GM19455 (cell line): ENCODE measurements around the gene DNAJC4.
A peak's percentile ranks its signal among the peaks of the same experiment; 100 is the strongest.

ENCODE experiments used
- ATAC-seq: cut with Tn5 transposase; IDR thresholded peaks from one replicate; pipeline ENCODE4 v1.9.1; 2021; ENCODE audit not compliant: unreplicated experiment

The DNAJC4 gene

DNA sequence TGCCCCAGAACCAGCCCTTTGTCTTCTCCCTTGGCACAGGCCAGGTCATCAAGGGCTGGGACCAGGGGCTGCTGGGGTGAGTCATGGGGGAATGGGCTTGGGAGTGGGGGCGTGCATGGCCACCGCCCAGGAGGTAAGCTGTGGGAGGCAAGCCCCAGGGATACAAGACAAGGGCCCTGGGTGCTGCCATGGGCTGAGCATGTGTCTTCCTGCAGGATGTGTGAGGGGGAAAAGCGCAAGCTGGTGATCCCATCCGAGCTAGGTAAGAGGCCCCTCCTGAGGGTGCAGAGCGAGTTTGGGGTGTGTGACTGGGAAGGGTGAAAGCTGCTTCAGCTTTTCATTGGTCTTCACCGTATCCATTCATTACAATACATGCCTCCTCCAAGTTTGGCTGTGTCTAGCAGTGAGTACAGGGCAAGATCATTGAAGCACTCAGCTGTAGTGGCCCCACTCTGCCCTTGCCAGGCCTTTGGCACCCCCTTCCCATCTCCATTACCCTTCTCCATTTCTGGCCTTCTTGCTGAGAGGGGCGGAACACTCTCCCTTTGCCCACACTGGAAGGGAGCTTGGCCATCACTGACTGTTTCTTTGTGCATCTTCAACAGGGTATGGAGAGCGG, 13.0 kb downstream of the DNAJC4 start:
- no peak for ATAC-seq

- ATAC-seq, result no peak
These were observed 13.8 kb downstream of the DNAJC4 start for GRCh38 chr11:64244107-64244506.

DNA sequence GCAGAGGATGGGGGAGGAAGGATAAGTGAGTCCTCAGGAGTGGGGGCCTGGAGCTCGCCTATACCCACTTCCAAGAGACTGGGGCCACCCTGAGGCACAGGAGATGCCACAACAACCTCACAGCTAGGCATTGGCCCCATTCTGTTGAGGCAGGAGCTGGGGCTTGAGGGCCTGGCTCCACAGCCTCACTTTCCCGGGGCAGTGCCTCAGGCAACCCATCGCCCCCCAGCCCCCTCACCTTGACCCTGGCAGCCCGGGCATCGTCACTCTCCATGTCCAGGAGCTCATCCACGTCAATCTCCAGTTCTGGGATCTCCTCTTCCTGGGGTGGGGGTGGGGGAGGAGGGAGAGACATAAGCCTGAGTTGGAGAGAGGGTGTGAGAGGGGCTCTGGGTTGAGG, 14.6 kb downstream of the DNAJC4 start:
- ATAC-seq, result no peak

DNA sequence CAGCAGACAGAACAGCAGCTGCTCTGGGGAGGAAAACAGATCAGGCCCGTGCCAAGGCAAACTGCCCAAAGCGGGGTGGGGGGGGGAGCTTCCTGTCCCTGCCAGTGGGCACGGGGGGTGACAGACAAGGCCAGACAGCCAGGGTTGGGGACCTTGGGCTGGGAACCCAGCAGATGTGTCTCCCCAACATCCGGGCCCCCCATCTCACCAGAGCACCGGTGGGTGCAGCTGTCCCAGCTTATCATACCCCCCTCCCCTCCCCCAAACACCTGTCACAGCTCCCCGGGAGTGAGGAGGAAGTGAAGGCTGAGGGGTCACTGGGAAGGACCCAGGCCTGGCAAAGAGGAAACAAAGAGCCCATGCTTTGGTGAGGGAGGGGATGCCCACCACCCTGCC, 15.1 kb downstream of the DNAJC4 start:
- no peak for ATAC-seq

GRCh38 chr11:64245797-64246620, 15.7 kb downstream of the DNAJC4 start:
- no peak for ATAC-seq

DNA sequence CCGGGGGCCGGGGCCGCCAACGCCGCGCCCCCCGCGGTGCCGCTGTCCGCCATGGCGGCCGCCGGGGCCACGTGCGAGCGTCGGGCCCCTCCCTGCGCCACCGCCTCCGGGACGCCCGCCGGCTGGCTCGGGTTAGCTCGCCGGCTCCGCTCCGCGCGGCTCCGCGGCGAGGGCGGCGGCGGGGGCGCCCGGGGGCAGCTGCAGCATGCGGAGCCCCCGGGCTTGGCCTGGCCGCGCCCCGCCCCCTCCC, 16.2 kb downstream of the DNAJC4 start:
- ATAC-seq, result peak; percentile 6

GRCh38 chr11:64246871-64247728, 16.8 kb downstream of the DNAJC4 start, which contains the start of gene PPP1R14B:
Gene PPP1R14B, minus strand, starts transcription at chr11:64246943. Its CDS starts 270 bp downstream, at chr11:64246673.
- ATAC-seq, result peak; percentile 42

DNA sequence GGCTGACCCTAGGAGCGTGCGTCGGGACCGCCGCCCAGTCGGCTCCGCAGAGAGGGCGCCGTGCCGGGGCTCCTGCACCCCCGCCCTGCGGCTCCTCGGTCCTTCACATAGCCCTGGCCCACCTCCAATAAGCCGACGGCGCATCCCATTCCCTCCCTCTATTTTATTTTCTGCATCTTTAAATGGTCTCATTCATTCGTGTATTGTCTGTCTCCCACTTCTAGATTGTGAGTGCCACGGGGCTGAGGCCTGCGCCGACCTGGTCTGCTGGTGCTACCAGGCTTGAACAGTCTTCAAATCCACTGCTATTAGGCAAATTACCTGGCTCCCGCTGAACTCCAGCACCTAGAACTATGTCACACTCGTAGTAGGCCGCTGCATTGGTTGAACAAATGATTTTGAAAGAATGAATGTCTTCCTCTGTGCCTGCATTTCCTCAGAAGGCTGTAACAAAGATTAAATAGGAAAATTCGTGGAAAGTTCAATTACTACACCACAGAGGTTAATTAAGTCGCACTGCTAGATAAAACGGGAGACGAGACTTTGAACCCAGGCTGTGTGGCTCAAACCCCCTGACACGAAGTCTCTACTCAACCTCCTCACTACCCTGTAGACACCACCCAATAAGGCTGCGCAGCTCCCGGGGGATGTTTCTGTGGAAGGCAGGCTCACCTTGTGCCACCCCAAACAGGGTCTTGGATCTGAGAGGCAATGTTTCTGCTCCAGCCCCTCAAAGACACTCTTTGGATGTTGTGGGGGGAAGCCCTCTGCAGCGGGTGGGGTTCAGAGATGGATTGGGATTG, 17.6 kb downstream of the DNAJC4 start:
- ATAC-seq, result no peak

GRCh38 chr11:64248578-64248977, 18.2 kb downstream of the DNAJC4 start:
- no peak for ATAC-seq

- no peak for ATAC-seq
These were observed 18.7 kb downstream of the DNAJC4 start for GRCh38 chr11:64249038-64249437.

GRCh38 chr11:64249563-64250414, 19.4 kb downstream of the DNAJC4 start:
- no peak for ATAC-seq

- no peak for ATAC-seq
These were observed 20.2 kb downstream of the DNAJC4 start for GRCh38 chr11:64250415-64251015.

DNA sequence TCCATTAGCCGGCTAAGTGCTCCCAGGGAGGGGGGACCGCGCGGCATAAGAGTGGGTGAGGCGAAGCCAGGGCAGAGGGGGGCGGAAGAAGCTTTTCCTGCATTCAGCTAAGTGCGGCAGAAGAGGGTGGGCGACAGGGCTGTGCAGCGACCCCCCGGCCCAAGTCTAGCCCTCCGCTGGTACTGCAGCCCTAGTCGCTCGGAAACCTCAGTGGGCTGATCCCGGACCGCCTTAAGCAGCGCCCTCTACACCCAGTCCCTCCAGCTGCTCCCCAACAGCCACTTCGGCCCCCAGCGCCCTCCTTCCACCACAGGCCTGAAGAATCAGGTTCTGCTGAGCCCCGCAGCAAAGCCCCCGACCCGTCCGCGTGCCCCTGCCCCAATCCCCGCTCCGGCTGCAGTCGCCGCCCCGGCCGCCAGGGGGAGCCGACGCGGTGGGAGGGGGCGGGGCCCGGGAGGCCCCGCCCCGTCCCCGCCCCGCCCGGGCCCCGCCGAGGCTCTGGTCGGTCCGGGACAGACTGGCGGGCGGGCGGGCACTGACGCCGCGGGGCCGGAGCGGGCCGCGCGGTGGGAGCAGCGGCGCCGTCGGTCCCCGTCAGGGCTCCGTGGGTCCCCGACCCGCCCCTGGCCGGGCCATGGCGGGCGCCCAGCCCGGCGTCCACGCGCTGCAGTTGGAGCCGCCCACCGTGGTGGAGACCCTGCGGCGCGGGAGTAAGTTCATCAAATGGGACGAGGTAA, 20.8 kb downstream of the DNAJC4 start, which contains the start of gene PLCB3:
Gene PLCB3 (plus strand): TSS at position 515 of the 737 bp plus-strand sequence. CDS start 120 bp downstream, at position 635.
- ATAC-seq, result no peak

DNA sequence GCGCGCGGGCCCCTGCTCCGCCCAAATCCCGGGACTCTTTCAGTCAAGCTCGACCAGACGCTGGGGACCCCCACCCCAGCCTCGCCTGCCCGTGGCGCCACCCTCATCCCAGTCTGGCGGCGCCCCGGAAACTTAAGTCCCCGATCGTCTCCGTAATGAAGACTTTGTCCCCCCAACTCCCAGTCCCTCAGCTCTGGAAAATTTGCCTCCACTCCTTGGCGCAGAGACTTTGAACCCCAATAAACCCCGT, 21.3 kb downstream of the DNAJC4 start:
- no peak for ATAC-seq

- no peak for ATAC-seq
These were observed 21.9 kb downstream of the DNAJC4 start for GRCh38 chr11:64252003-64252872.

- ATAC-seq, result no peak
These were observed 22.7 kb downstream of the DNAJC4 start for GRCh38 chr11:64253043-64253442.

GRCh38 chr11:64253481-64253880, 23.1 kb downstream of the DNAJC4 start:
- ATAC-seq, result no peak

DNA sequence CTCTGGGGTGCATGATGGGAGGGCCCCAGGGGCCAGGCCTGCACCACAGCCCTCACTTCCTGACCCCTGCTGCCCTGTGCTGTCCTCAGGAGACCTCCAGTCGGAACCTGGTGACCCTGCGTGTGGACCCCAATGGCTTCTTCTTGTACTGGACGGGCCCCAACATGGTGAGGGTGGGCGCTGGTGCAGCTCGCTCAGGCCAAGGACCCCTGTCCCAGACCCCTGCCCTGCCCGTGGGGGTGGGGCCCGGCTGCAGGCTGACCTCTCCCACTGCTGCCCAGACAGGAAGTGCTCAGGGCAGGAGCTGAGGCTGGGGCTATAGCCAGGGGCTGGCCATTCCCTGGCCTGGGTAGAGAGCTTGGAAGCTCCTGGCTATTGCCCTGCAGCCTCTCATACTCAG, 24.0 kb downstream of the DNAJC4 start:
- no peak for ATAC-seq
